HG03521 (cell line): Measurements from ENCODE around the gene ADSL.

Source experiments
- ATAC-seq: cut with Tn5 transposase; IDR thresholded peaks from one replicate; pipeline ENCODE4 v1.9.1; 2021; ENCODE audit warnings: mild to moderate bottlenecking, moderate library complexity; ENCODE audit not compliant: unreplicated experiment

Gene ADSL

DNA sequence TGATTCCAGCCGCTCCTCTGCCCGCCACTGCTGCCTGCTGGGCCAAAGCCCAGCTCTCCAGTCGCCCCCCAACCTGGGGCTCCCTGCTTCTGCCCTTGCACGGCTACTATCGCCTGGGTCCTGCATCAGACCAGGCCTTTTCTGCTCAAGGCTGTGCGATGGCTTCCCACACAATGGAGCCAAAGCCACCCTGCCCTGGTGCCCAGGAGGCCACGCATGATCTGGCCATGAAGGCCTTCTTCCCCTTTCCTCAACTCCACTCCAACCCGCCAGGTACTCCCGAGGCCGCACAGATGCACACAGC is 69.9 kb downstream of the ADSL start:
- no peak for ATAC-seq

GRCh38 chr22:40416636-40417035 is 70.3 kb downstream of the ADSL start:
- ATAC-seq = no peak

DNA sequence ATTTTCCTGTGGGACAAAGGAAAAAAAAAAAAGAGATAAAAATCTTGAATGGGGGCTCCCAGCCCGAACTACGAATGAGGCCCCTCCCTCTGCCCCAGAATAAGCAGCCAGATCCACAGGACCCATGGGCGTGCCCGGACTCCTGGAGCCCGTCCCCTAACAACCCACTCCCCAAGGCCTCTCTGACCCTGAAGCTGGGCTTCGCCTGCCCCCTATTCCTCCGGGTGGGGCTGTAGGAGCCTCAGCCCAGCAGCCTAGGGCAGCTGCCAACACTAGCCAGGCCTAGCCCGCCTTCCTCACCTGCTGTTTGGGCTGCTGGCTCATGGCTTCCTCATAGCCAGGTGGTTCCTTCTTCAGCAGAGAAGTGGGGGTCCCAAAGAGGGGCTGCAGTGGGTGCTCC is 70.7 kb downstream of the ADSL start:
- no peak for ATAC-seq

DNA sequence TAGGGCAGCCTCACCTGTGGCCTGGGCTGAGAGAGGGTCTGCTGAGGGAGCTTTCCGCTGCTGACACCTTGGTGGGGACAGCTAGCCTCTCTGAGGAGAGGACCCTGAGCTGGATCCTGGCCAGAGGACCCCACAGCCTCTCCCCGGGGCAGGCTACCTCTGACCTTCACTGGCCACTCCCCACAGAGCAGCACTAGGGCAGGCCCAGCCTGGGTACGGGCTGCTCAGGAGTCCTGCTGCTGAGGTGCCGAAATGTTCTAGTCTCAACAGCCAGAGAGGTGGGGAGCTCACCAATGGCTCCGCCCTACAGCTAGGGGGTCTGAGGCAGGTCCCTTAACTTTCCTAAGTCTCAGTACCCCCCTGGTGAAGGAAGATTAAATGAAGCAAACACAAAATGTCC is 71.6 kb downstream of the ADSL start:
- ATAC-seq = no peak

- ATAC-seq = no peak
These were observed 72.3 kb downstream of the ADSL start for GRCh38 chr22:40418366-40419201.

DNA sequence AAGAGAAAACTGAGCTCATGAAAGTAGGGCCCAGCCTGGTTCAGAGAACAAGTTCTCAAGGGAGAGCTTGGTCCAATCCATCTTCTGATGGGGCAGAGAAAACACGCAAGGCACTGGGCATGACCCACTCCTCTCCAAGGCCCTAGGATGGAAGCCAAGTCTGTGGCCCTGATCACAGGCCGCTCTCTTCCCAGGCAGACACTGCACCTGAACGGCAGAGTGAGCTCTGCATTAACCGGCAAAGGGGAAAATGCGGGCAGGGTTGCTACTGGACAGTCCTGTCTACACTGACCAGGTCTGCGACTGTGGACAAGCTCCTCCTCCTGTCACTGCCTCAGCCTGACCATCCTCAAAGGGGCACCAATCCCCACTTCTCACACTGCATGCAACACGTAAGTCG is 73.4 kb downstream of the ADSL start:
- no peak for ATAC-seq

DNA sequence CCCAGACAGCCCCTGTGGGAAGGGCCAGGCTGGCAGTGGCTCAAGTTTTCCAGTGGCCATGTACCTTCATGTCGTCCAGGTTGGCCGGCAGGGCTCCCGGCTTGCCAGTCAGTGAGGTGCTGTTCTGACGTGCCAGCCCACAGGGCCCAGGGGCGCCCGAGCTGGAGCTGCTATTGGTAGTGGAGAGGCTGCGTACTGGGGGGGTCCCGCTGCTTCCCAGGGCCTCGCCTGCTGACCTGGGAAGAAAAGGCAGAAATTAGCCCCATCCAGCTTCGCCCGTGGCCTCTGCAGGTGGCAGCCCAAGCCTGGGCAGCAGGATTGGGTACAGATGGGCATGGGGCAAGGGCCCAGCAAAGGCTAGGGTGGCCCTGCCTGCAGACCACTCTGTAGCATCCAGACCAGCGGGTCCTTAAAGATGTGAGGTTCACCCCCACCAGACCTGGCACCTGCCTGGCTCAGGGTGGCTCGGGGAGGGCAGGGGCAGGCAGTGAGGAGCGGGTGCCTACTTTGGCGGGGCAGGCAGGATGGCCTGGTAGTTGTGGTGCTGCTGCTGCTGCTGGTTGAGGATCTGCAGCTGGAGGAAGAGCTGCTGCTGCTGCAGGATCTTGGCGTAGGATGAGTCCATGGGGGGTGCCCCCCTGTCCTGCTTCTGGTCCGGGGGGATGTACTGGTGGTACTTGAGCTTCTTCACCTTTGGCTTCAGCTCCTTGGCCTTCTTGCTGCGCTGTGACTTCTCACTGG is 74.2 kb downstream of the ADSL start:
- ATAC-seq = no peak

GRCh38 chr22:40421082-40421350 is 74.7 kb downstream of the ADSL start:
- ATAC-seq = no peak

- ATAC-seq = no peak
These were observed 75.6 kb downstream of the ADSL start for GRCh38 chr22:40421941-40422340.

- ATAC-seq = no peak
These were observed 76.4 kb downstream of the ADSL start for GRCh38 chr22:40422558-40423309.

DNA sequence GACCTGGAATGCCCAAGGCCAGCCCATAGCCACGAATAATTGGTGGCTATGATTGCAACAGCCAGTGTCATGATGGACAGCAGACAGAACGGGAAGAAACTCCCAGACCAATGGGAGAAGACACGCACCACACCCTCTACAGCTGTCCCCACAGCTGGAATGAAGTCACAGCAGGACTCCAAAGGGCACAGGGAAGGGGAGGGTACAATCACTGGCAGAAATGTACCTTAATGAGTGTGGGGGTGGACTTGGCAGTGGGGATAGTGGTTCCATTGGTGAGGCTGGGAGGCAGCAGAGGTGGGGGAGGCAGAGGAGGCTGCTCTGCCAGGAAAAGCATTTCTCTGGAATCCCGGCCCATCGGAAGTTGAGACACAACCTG is 77.0 kb downstream of the ADSL start:
- ATAC-seq = no peak

GRCh38 chr22:40423882-40424640 is 77.8 kb downstream of the ADSL start:
- ATAC-seq = no peak

- no peak for ATAC-seq
These were observed 78.8 kb downstream of the ADSL start for GRCh38 chr22:40425082-40425481.

- ATAC-seq = no peak
These were observed 80.5 kb downstream of the ADSL start for GRCh38 chr22:40426594-40427333.

DNA sequence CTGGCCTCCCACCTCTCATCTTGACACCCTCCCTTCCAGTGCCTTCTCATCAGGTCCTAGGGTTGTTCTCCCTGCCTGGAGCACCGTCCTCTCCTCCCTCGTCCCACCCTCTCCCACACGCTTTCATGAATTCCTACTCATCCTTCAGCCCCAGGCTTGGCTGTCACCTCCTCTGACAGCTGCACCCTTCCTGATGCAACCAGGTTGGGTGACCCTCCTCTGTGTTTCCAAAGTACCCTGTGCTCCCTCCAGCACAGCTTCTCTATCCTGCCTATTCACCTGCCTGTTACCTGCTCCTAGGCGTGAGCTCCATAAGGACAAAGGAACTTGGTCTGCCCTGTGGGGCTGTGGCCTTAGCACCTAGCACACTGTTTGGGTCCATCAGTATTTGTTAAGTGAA is 82.5 kb downstream of the ADSL start:
- no peak for ATAC-seq

GRCh38 chr22:40429481-40429880 is 83.2 kb downstream of the ADSL start:
- no peak for ATAC-seq

- ATAC-seq = no peak
These were observed 84.7 kb downstream of the ADSL start for GRCh38 chr22:40430991-40431390.

- no peak for ATAC-seq
These were observed 85.9 kb downstream of the ADSL start for GRCh38 chr22:40432157-40432556.

DNA sequence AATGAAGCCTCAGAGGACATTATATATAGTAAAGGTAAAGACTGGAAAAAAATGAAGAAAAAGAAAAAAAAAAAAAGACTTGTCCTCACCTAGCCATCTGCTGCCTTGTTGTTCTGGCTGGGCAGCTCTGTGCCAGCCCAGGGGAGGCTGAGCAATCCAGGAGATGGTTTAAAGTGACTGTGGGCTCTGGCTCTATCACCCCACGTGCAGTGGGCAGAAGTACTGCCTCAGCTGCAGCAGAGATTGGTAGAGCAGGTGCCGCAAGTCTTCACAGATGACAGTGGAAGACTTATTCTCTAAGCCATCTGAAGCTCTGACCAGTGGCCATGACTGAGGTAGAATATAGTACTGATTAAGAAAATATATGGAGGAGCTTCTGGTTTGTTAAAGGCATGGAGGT is 86.3 kb downstream of the ADSL start:
- no peak for ATAC-seq

DNA sequence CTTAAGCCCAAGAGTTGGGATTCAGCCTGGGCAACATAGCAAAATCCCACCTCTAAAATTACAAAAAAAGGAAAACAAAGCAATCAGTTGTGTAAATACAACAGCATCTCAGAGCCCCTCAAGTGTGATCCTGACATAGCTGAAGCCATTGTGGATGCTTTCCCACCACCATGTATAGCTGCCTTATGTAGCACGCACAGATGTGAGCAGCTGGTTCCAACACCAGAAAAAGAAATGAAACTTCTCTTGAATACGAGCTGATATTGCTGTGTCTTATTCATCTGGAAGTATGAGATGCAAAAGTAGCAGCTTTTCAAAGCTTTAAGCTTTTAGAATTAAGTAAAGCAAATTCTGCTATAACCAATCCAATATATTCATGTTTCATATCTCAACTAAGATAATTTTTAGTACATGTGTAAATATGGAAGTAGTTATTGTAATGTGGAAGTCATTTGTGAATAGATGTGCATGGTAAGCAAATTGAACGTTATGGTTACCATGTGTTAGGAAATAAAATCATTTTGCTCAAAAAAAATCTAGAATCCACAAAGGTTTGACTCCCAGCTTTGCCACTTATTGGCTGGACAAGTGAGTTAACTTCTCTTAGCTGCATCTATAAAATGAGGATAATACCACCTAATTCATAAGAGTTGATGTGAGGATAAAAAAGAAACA is 87.3 kb downstream of the ADSL start:
- no peak for ATAC-seq
